ENCODE results near the gene TVP23C.

Gene TVP23C

GRCh38 chr17:15496735-15497670, 66.3 kb downstream of the TVP23C start:
- H3K4me3 ChIP-seq (ENCODE audit: low read depth, low read length): no peak overlapping the region

GRCh38 chr17:15494821-15495220, 68.5 kb downstream of the TVP23C start:
- no peak overlapping the region for H3K4me3 ChIP-seq (ENCODE audit: low read depth, low read length)

DNA sequence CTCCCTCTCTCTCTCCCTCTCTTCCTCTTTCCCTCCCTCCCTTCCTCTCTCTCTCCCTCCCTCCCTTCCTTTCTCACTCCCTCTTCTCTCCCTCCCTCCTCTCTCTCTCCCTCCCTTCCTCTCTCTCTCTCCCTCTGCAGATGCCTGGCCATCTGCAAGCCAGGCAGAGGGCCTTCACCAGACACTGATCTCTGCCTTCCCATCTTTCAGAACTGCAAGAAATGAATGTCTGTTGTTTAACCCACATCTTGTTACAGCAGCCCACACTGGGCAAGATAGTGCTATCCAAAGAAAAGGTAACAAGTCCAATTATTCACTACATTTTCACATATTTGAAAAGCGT, 69.6 kb downstream of the TVP23C start:
- no peak overlapping the region for H3K4me3 ChIP-seq (ENCODE audit: low read depth, low read length)

GRCh38 chr17:15492791-15493692, 70.2 kb downstream of the TVP23C start:
- no peak overlapping the region for H3K4me3 ChIP-seq (ENCODE audit: low read depth, low read length)

GRCh38 chr17:15492186-15492585, 71.1 kb downstream of the TVP23C start:
- no peak overlapping the region for H3K4me3 ChIP-seq (ENCODE audit: low read depth, low read length)

DNA sequence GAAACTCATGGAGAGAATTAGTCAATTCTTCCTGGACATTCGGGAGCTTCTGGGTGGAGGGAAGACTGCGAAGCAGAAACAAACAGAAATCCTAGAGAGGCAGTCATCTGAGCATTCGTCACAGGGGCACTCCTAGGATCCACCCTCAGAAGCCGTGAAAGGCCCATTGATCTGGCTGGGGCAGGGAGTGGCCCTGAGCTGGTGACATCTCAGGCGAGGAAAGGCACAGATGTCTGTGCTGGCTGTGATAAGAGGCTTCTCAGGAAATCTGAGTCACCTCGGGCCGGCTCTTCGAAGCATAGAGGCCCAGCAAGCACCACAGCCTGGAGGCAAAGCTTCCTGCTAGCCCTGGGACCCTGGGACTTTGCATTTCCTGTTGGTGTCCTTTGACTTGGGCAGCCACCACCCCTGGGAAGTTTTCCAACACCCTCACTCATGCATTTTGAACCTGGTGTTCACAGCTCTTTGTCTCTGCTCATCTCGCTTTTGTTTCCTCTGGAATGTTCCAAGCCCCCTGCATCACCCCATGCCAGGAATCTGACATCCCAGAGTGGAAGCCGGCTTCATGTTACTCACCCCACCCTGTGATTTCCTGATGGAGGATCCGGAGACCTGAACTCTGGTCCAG, 72.5 kb downstream of the TVP23C start:
- no peak overlapping the region for H3K4me3 ChIP-seq (ENCODE audit: low read depth, low read length)

GRCh38 chr17:15488557-15488956, 74.7 kb downstream of the TVP23C start:
- H3K4me3 ChIP-seq (ENCODE audit: low read depth, low read length): no peak overlapping the region

GRCh38 chr17:15485045-15485444, 78.2 kb downstream of the TVP23C start:
- H3K4me3 ChIP-seq (ENCODE audit: low read depth, low read length): no peak overlapping the region

DNA sequence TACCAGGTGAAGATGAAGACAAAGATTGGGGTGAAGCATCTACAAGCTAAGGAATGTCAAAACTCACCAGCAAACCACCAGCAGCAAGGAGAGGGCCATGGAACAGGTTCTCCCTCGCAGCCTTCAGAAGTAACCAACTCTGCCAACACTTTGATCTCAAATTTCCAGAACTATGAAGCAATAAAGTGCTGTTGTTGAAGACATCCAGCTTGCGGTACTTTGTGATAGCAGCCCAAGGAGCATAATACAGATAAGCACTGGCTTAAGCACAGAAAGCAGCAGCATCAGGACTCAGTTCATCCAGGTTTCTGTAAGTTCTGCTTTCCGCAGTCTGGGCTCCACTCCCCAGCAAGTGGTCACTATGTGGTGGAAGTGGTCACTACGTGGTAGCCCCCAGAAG, 79.9 kb downstream of the TVP23C start:
- no peak overlapping the region for H3K4me3 ChIP-seq (ENCODE audit: low read depth, low read length)

- H3K4me3 ChIP-seq (ENCODE audit: low read depth, low read length): no peak overlapping the region
Measured at GRCh38 chr17:15482476-15482875, 80.8 kb downstream of the TVP23C start.

DNA sequence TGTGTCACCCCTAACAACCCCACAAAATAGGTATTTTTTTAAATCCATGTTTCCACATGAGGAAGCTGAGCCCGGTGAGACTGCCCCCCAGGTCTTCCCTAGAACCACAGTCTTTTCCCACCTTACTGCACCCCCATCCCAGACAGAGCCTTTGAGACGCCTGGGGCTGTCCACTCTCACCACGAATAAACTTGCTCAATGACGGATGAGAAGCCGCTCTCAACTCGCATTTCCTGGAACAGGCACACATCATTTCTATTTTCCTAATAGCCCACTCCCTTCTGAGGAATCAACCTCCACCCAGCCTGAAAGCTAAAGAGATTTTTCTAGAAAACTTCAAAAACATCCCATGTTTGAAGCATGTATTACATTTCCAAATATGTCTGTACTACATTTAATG, 81.8 kb downstream of the TVP23C start:
- no peak overlapping the region for H3K4me3 ChIP-seq (ENCODE audit: low read depth, low read length)

GRCh38 chr17:15480204-15480603, 83.1 kb downstream of the TVP23C start:
- H3K4me3 ChIP-seq (ENCODE audit: low read depth, low read length): no peak overlapping the region

DNA sequence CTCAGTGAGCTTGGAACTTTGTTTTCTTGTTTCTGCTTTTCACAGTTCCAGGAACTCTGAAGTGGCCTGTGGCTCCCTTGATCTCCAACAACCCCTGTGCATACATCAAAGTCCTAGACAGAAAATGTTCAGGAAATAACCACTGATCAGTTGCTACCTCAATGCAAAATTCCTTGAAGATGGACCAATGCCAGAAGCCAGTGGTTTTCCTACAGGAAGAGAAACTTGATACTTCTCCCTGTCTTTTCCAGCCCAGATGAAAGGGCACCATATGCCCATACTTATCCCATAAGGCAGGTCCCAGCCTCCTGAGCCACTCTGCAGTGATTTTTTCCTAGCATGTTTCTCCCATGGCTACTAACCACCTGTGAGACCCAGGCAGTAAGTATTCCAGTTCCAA, 83.6 kb downstream of the TVP23C start:
- no peak overlapping the region for H3K4me3 ChIP-seq (ENCODE audit: low read depth, low read length)

- H3K4me3 ChIP-seq (ENCODE audit: low read depth, low read length): no peak overlapping the region
Measured at GRCh38 chr17:15478845-15479244, 84.4 kb downstream of the TVP23C start.

GRCh38 chr17:15475631-15476354, 87.5 kb downstream of the TVP23C start:
- no peak overlapping the region for H3K4me3 ChIP-seq (ENCODE audit: low read depth, low read length)

GRCh38 chr17:15472891-15473290, 90.4 kb downstream of the TVP23C start:
- no peak overlapping the region for H3K4me3 ChIP-seq (ENCODE audit: low read depth, low read length)

GRCh38 chr17:15470536-15470935, 92.7 kb downstream of the TVP23C start:
- no peak overlapping the region for H3K4me3 ChIP-seq (ENCODE audit: low read depth, low read length)

- no peak overlapping the region for H3K4me3 ChIP-seq (ENCODE audit: low read depth, low read length)
Measured at GRCh38 chr17:15469260-15469659, 94.0 kb downstream of the TVP23C start.

- no peak overlapping the region for H3K4me3 ChIP-seq (ENCODE audit: low read depth, low read length)
Measured at GRCh38 chr17:15468126-15468525, 95.2 kb downstream of the TVP23C start.

DNA sequence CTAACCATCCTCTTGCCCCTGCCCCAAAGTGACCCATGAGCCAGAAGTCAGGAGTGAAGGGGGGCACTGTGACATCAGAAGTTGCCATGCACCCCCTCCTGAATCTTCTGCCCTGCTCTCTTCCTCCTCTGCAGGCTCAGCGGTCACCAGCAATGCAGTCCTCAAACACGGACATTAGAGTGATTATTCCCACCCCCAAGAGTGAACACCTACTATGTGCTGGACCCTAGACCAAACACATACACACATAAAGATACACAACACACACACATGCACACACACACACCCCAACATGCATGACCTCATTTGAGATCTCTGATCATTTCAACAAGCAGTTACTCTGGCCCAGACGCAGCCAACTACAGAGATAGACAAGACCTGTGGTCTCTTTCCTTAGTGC, 95.7 kb downstream of the TVP23C start, which contains the start of gene CDRT4:
TSS of gene CDRT4 (minus strand) at position 30 of the 400 bp plus-strand sequence. CDS start 27,383 bp downstream, outside the sequence.
- H3K4me3 ChIP-seq (ENCODE audit: low read depth, low read length): no peak within 1 kb of the TSS

GRCh38 chr17:15466131-15466530, 97.2 kb downstream of the TVP23C start:
- H3K4me3 ChIP-seq (ENCODE audit: low read depth, low read length): no peak overlapping the region
